ENCODE results near the gene PITPNM1. TPM values are rescaled to one million over a fixed set of nuclear protein-coding genes. Genes with fewer than 3 reads are reported as not detected.

The PITPNM1 gene
- total and polyA plus RNA-seq, 2 experiments from 2014 or later: 9.1 to 57.1 TPM

GRCh38 chr11:67522844-67523555 is 17.8 kb upstream of the PITPNM1 start, which contains the start of gene CABP2 (continued):
- TF ChIP-seq EZH2phosphoT487 (IDR thresholded peaks at IDR 0.05; ENCODE audit: unreplicated experiment): no peak
- TF ChIP-seq ZNF331 (CRISPR knock-in tag; IDR thresholded peaks at IDR 0.05; ENCODE audit: low read depth): no peak
- no peak for TF ChIP-seq NANOG (IDR thresholded peaks at IDR 0.05; ENCODE audit: borderline replicate concordance)
- TF ChIP-seq STAT1 (IDR thresholded peaks at IDR 0.05; ENCODE audit: unreplicated experiment): no peak
- TF ChIP-seq CTCF (conservative IDR thresholded peaks at IDR 0.05; ENCODE audit: low read depth in 2 of 2): no peak
- no peak for TF ChIP-seq CREB1 (CRISPR knock-in tag; IDR thresholded peaks at IDR 0.05; ENCODE audit: low read depth)

- no peaks in the 10 kb centered on the region for H4K20me1 ChIP-seq (replicated peaks; ENCODE audit: insufficient read depth)
- no peak overlapping the region for H3K4me2 ChIP-seq
- H3K4me1 ChIP-seq (ENCODE audit: insufficient read depth): no peaks in the 10 kb centered on the region
Measured at GRCh38 chr11:67522338-67522737, 17.2 kb upstream of the PITPNM1 start.

More at GRCh38 chr11:67522338-67522737, 17.2 kb upstream of the PITPNM1 start:
- Histone ChIP-seq H3K4me3 (no peak overlapping the region), H2AFZ (no peak overlapping the region), H3K79me2 (replicated peaks; ENCODE audit: insufficient read depth) (no peaks in the 10 kb centered on the region), H3K9me2 (ENCODE audit: insufficient read depth) (no peaks in the 10 kb centered on the region), H3K36me3 (ENCODE audit: insufficient read depth) (no peaks in the 10 kb centered on the region), H3K27ac (ENCODE audit: low read depth) (no peak overlapping the region), H3K27me3 (ENCODE audit: insufficient read depth) (no peaks in the 10 kb centered on the region), H3F3A (replicated peaks; ENCODE audit: low read depth) (no peaks in the 10 kb centered on the region)
- H3K4me1 Mint-ChIP-seq: no peaks in the 10 kb centered on the region
- peaks cover 8% of the 10 kb centered on the region for H3K27me3 Mint-ChIP-seq (ENCODE audit: insufficient read depth, low read depth, poor library complexity)
- TF ChIP-seq ETS1 (IDR thresholded peaks at IDR 0.05): no peak
- TF ChIP-seq EZH2 (IDR thresholded peaks at IDR 0.05; ENCODE audit: low read depth, unreplicated experiment): no peak
- no peak for TF ChIP-seq POLR2AphosphoS5 (IDR thresholded peaks at IDR 0.05; ENCODE audit: low read depth)
- no peak for TF ChIP-seq CTCF (conservative IDR thresholded peaks at IDR 0.05; ENCODE audit: low read depth in 2 of 2)
- no peak for TF ChIP-seq STAT1 (IDR thresholded peaks at IDR 0.05; ENCODE audit: unreplicated experiment)
- no peak overlapping the region for H3K27ac Mint-ChIP-seq
- no peaks in the 10 kb centered on the region; the same call in 2 of the 3 replicates for H3K36me3 Mint-ChIP-seq (ENCODE audit: low read depth)
- ATAC-seq (no peak), DNase-seq (ENCODE audit: low spot score) (no peak)
- H3K9me3 Mint-ChIP-seq: no peaks in the 10 kb centered on the region; the same call in 2 of the 3 replicates
- no peak overlapping the region for H3K4me3 Mint-ChIP-seq
